ENCODE measurements around the gene XYLB.

The XYLB gene

GRCh38 chr3:38364721-38365400, 18.3 kb downstream of the XYLB start:
- no peak for DNase-seq (ENCODE audit: low read depth)

GRCh38 chr3:38365469-38366062, 19.0 kb downstream of the XYLB start:
- no peak for DNase-seq (ENCODE audit: low read depth)

- DNase-seq (ENCODE audit: low read depth): no peak
Measured at GRCh38 chr3:38366082-38366481, 19.5 kb downstream of the XYLB start.

- DNase-seq (ENCODE audit: low read depth): no peak
Measured at GRCh38 chr3:38367779-38368178, 21.2 kb downstream of the XYLB start.

- no peak for DNase-seq (ENCODE audit: low read depth)
Measured at GRCh38 chr3:38368238-38368637, 21.7 kb downstream of the XYLB start.

GRCh38 chr3:38369186-38369585, 22.6 kb downstream of the XYLB start:
- DNase-seq (ENCODE audit: low read depth): no peak

- DNase-seq (ENCODE audit: low read depth): no peak
Measured at GRCh38 chr3:38370149-38370548, 23.6 kb downstream of the XYLB start.

GRCh38 chr3:38370861-38371260, 24.3 kb downstream of the XYLB start:
- no peak for DNase-seq (ENCODE audit: low read depth)

- no peak for DNase-seq (ENCODE audit: low read depth)
Measured at GRCh38 chr3:38371541-38372213, 25.1 kb downstream of the XYLB start.

GRCh38 chr3:38372214-38372601, 25.6 kb downstream of the XYLB start:
- DNase-seq (ENCODE audit: low read depth): no peak

- DNase-seq (ENCODE audit: low read depth): no peak
Measured at GRCh38 chr3:38374221-38374620, 27.6 kb downstream of the XYLB start.

- no peak for DNase-seq (ENCODE audit: low read depth)
Measured at GRCh38 chr3:38375072-38375471, 28.5 kb downstream of the XYLB start.

GRCh38 chr3:38375488-38376097, 29.0 kb downstream of the XYLB start:
- DNase-seq (ENCODE audit: low read depth): no peak

- DNase-seq (ENCODE audit: low read depth): no peak
Measured at GRCh38 chr3:38376098-38376816, 29.7 kb downstream of the XYLB start.

GRCh38 chr3:38379201-38379770, 32.7 kb downstream of the XYLB start:
- DNase-seq (ENCODE audit: low read depth): no peak

GRCh38 chr3:38382506-38383080, 36.0 kb downstream of the XYLB start:
- no peak for DNase-seq (ENCODE audit: low read depth)

- DNase-seq (ENCODE audit: low read depth): no peak
Measured at GRCh38 chr3:38383156-38383875, 36.7 kb downstream of the XYLB start.

GRCh38 chr3:38386992-38387750, 40.6 kb downstream of the XYLB start:
- no peak for DNase-seq (ENCODE audit: low read depth)

GRCh38 chr3:38387862-38388261, 41.3 kb downstream of the XYLB start:
- no peak for DNase-seq (ENCODE audit: low read depth)

GRCh38 chr3:38392604-38393163, 46.1 kb downstream of the XYLB start:
- DNase-seq (ENCODE audit: low read depth): no peak

Data from stimulated activated CD8-positive, alpha-beta memory T cell treated with anti-CD3 and anti-CD28 coated beads, Interleukin-15, amount 100 ng/mL, for 1 hour (primary cell).